Upper lobe of left lung (tissue), 4 donors: ENCODE data around the gene SV2C.

Source experiments
- CTCF ChIP-seq, 6 experiments: fragments of 450-650 bp in 4 of 6; fragments of 200-600 bp in 2 of 6; sonication (generic) in 2 of 6; IDR thresholded peaks; one replicate each; pipeline ENCODE4 v1.5.1; 2016 to 2019; ENCODE audit warnings: antibody characterized with exemption in 6 of 6
- POLR2A ChIP-seq, 4 donors: fragments of 450-650 bp; IDR thresholded peaks; one replicate each; pipeline ENCODE4 v1.5.1; 2016 to 2017; ENCODE audit warnings: antibody characterized with exemption in 4 of 4, mild to moderate bottlenecking in 2 of 4

- no peak for TF ChIP-seq POLR2A (IDR thresholded peaks at IDR 0.05)
- no peak for TF ChIP-seq CTCF (IDR thresholded peaks at IDR 0.05)
Observed at GRCh38 chr5:76091351-76091750, 8.2 kb downstream of the SV2C start.
